ENCODE results near the gene SDK2.

- no peak for TF ChIP-seq CTCF (IDR thresholded peaks at IDR 0.05)
- TF ChIP-seq POLR2A (IDR thresholded peaks at IDR 0.05): no peak
These were observed 294.6 kb downstream of the SDK2 start for GRCh38 chr17:73349647-73350046.

Data from Peyer's patch (tissue), 4 donors.